ENCODE results near the gene ROPN1B. TPM values are rescaled to one million over a fixed set of nuclear protein-coding genes. Genes with fewer than 3 reads are reported as not detected.
A peak's percentile ranks its signal among the peaks of the same experiment; 100 is the strongest.
"Not testable (repeated sequence)": the region's sequence is repeated elsewhere in the genome, so short reads cannot be mapped to it uniquely, and the experiment has no call there.

The ROPN1B gene
- 0.18 TPM in 1 of 2 replicates, not detected in the other for total RNA-seq (2014; rRNA removed)
- Bru-seq, nascent RNA = percentile 11 among the genes with signal in this experiment
- BruChase-seq, experiment 1, labeled RNA remaining after a 6-hour chase = percentile 9 among the genes with signal in this experiment
- BruChase-seq, experiment 2, labeled RNA remaining after a 2-hour chase = percentile 13 among the genes with signal in this experiment
- long read RNA-seq, partial matches to known transcripts = 0 of 1 reads
- long read RNA-seq, other reads (novel, unspliced or antisense) = 0 of 1 reads

DNA sequence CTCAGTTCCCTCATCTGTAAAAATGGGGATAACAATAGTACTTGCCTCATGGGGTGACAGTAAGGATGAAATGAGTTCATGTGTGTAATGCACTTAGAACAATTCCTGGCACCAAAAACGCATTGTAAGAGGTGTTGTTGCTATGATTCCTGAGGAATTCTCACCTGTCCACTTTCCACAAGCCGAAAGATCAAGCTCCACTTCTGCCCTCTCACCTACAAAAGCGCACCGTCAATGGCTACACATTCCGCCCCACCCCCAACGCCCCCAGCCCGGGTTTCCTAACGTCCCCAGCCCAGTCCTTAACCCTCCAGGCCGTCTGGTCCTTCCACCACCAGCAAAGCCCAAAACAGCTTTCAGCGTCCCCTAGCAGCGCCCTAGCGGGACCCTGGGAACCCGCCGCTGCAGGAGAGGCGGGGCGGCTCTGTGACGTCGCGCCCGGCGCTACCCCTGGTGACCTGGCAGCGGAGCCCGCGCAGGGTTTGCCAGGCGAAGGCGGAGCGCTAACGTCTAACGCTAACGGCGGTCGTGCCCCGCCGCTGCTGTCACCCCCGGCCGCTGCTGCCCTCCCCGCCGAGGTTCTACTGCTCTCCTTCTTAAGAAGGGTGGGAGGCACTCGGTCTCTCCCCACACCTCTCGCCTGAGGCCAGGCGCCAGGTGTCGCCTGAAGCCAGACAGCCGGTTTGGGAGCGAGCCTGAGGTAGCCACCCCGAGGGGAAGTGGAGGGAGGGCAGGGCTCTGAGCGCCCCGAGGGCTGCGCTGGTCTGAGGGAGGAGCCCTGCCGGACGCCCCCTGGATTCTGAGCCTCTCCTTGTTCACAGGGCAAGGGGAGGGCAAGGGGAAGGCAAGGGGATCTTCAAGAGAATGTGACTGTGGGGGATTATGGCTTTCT lies at the start of gene ROPN1B:
Gene ROPN1B, plus strand, starts transcription at position 478 of the 892 bp plus-strand sequence. CDS start 2,877 bp downstream, outside the sequence.
- DNase-seq; H3K79me2 ChIP-seq (ENCODE audit: low read length); H3K9me2 ChIP-seq (replicated peaks; ENCODE audit: low read length); H3K27me3 ChIP-seq (ENCODE audit: low read length); H3K9ac ChIP-seq (ENCODE audit: low read length); intact Hi-C loops (cut with micrococcal nuclease); BruUV-seq (replicated peaks); H3F3A ChIP-seq (ENCODE audit: low read length, unreplicated experiment); CTCF ChIA-PET; H3K36me3 ChIP-seq (ENCODE audit: low read depth, low read length); H4K20me1 ChIP-seq (ENCODE audit: low read length); H3K27ac ChIP-seq (ENCODE audit: low read length); H3K4me2 ChIP-seq (ENCODE audit: low read length); H3K4me1 ChIP-seq (ENCODE audit: insufficient read depth, low read length); POLR2A ChIA-PET (ENCODE audit: unreplicated experiment); H3K4me3 ChIP-seq (ENCODE audit: low read length); H2AFZ ChIP-seq (ENCODE audit: low read length); H3K9me3 ChIP-seq (ENCODE audit: low read length): not testable (repeated sequence)
- ATAC-seq = peak; percentile 59

DNA sequence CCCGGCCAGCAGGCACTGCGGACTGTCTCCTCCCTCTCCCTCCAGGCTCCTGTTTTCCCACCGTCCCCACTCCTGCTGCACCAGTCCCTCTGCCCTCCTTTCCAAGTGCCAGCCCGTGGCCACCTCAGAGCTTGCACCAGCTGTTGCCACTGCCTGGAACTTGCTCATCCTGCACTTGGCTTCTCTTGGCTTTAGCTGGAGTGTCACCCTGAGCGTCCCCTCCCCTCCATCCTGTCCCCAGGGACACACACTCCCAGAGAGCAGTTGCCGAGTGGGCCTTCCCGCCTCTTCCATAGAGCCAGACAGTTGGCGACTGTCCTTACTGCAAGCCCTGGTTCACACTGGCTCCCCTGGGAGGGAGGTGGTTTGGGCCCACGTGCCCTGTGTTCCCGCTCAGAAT lies 48.8 kb upstream of the ROPN1B start:
- H3K9ac ChIP-seq (ENCODE audit: low read length); H3K27ac ChIP-seq (ENCODE audit: low read length); H3K27me3 ChIP-seq (ENCODE audit: low read length); intact Hi-C loops (cut with micrococcal nuclease); H3F3A ChIP-seq (ENCODE audit: low read length, unreplicated experiment); H3K9me2 ChIP-seq (replicated peaks; ENCODE audit: low read length); H3K4me3 ChIP-seq (ENCODE audit: low read length); ATAC-seq; H2AFZ ChIP-seq (ENCODE audit: low read length); H3K9me3 ChIP-seq (ENCODE audit: low read length); H3K4me1 ChIP-seq (ENCODE audit: insufficient read depth, low read length); CTCF ChIA-PET; H3K36me3 ChIP-seq (ENCODE audit: low read depth, low read length); POLR2A ChIA-PET (ENCODE audit: unreplicated experiment); H3K4me2 ChIP-seq (ENCODE audit: low read length); H3K79me2 ChIP-seq (ENCODE audit: low read length); BruUV-seq (replicated peaks); H4K20me1 ChIP-seq (ENCODE audit: low read length); DNase-seq: not testable (repeated sequence)

DNA sequence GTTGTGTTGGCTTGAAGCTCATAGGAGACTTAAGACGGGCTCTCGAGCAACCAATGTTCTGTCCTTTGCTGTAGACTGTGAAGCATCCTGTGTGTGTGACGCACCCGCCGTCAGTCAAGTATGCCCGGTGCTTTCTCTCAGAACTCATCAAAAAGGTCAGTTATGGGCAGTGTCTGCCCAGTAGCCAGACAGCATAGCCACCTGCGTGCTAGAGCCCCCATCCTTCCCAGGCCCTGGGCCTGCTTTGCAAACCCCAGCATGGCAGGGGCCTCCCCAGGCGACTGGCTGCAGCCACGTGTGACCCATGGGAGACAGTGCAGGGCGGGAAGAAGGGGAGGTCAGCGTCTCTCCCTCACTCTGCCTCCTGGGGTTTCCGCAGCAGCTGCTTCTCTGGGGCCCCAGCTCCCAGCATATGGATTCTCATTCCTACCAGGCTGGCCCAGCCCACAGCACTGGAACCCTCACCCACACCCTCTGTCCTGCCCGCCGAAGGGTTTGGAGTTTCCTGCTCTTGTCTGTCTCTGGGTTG lies 48.2 kb upstream of the ROPN1B start:
- H3K79me2 ChIP-seq (ENCODE audit: low read length); H3K4me1 ChIP-seq (ENCODE audit: insufficient read depth, low read length); H3K4me2 ChIP-seq (ENCODE audit: low read length); H3K27me3 ChIP-seq (ENCODE audit: low read length); H3K9me3 ChIP-seq (ENCODE audit: low read length); H3K27ac ChIP-seq (ENCODE audit: low read length); ATAC-seq; H2AFZ ChIP-seq (ENCODE audit: low read length); DNase-seq; H4K20me1 ChIP-seq (ENCODE audit: low read length); BruUV-seq (replicated peaks); H3F3A ChIP-seq (ENCODE audit: low read length, unreplicated experiment); H3K4me3 ChIP-seq (ENCODE audit: low read length); H3K9me2 ChIP-seq (replicated peaks; ENCODE audit: low read length); H3K36me3 ChIP-seq (ENCODE audit: low read depth, low read length); H3K9ac ChIP-seq (ENCODE audit: low read length); intact Hi-C loops (cut with micrococcal nuclease); POLR2A ChIA-PET (ENCODE audit: unreplicated experiment); CTCF ChIA-PET: not testable (repeated sequence)

- BruUV-seq (replicated peaks); H3K27ac ChIP-seq (ENCODE audit: low read length); POLR2A ChIA-PET (ENCODE audit: unreplicated experiment); H3K4me2 ChIP-seq (ENCODE audit: low read length); CTCF ChIA-PET; H2AFZ ChIP-seq (ENCODE audit: low read length); H3K9me3 ChIP-seq (ENCODE audit: low read length); H3K9me2 ChIP-seq (replicated peaks; ENCODE audit: low read length); H3K4me1 ChIP-seq (ENCODE audit: insufficient read depth, low read length); intact Hi-C loops (cut with micrococcal nuclease); H3K79me2 ChIP-seq (ENCODE audit: low read length); H3F3A ChIP-seq (ENCODE audit: low read length, unreplicated experiment); H3K9ac ChIP-seq (ENCODE audit: low read length); H4K20me1 ChIP-seq (ENCODE audit: low read length); H3K36me3 ChIP-seq (ENCODE audit: low read depth, low read length); H3K4me3 ChIP-seq (ENCODE audit: low read length); H3K27me3 ChIP-seq (ENCODE audit: low read length); ATAC-seq: not testable (repeated sequence)
- peak; percentile 47 for DNase-seq
- TF ChIP-seq, protein P1, sequence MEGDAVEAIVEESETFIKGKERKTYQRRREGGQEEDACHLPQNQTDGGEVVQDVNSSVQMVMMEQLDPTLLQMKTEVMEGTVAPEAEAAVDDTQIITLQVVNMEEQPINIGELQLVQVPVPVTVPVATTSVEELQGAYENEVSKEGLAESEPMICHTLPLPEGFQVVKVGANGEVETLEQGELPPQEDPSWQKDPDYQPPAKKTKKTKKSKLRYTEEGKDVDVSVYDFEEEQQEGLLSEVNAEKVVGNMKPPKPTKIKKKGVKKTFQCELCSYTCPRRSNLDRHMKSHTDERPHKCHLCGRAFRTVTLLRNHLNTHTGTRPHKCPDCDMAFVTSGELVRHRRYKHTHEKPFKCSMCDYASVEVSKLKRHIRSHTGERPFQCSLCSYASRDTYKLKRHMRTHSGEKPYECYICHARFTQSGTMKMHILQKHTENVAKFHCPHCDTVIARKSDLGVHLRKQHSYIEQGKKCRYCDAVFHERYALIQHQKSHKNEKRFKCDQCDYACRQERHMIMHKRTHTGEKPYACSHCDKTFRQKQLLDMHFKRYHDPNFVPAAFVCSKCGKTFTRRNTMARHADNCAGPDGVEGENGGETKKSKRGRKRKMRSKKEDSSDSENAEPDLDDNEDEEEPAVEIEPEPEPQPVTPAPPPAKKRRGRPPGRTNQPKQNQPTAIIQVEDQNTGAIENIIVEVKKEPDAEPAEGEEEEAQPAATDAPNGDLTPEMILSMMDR (conservative IDR thresholded peaks at IDR 0.05; ENCODE audit: low read depth, low read length) = peak; percentile 40
Measured at GRCh38 chr3:125921712-125922111, 47.3 kb upstream of the ROPN1B start.

DNA sequence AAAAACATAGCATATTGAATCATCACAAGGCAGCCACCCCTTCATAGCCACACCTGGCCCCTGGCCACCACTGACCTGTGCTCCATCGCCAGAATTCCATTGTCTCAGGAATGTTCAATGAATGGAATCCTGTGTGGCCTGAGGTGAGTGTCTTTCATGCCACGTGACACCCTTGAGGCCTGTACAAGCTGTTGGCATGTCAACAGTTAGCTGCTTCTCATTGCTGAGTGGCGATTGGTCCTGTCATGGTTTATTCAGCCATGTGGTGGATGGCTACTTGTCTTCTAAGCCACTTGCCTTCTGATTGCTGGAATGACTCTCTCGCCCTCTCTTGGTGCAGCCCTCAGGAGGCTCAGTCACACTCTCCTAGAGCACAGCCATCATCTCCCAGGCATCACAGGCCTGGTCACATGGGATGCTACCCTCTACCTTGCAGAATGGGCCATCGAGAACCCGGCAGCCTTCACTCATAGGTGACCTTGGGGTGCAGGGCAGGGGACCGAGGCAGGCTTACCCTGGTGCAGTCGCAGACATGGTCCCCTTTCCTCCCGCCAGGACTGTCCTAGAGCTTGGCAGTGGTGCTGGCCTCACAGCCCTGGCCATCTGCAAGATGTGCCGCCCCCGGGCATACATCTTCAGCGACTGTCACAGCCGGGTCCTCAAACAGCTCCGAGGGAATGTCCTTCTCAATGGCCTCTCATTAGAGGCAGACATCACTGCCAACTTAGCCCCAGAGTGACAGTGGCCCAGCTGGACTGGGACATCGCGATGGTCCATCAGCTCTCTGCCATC lies 45.5 kb upstream of the ROPN1B start:
- H3K9me3 ChIP-seq (ENCODE audit: low read length); H3K9ac ChIP-seq (ENCODE audit: low read length); POLR2A ChIA-PET (ENCODE audit: unreplicated experiment); H3F3A ChIP-seq (ENCODE audit: low read length, unreplicated experiment); H3K36me3 ChIP-seq (ENCODE audit: low read depth, low read length); H3K79me2 ChIP-seq (ENCODE audit: low read length); H3K4me2 ChIP-seq (ENCODE audit: low read length); BruUV-seq (replicated peaks); H2AFZ ChIP-seq (ENCODE audit: low read length); H3K27me3 ChIP-seq (ENCODE audit: low read length); H3K4me3 ChIP-seq (ENCODE audit: low read length); H4K20me1 ChIP-seq (ENCODE audit: low read length); ATAC-seq; DNase-seq; H3K27ac ChIP-seq (ENCODE audit: low read length); CTCF ChIA-PET; H3K4me1 ChIP-seq (ENCODE audit: insufficient read depth, low read length); intact Hi-C loops (cut with micrococcal nuclease); H3K9me2 ChIP-seq (replicated peaks; ENCODE audit: low read length): not testable (repeated sequence)
